HepG2 (cell line): ENCODE results near the gene ZMIZ1. TPM values are rescaled to one million over a fixed set of nuclear protein-coding genes. Genes with fewer than 3 reads are reported as not detected.
A peak's percentile ranks its signal among the peaks of the same experiment; 100 is the strongest.

Source experiments
- ATAC-seq: fragments of 200-7000 bp; cut with Tn5 transposase; 3 replicates; pipeline ENCODE4 v1.9.1; 2020; ENCODE audit warnings: mild to moderate bottlenecking, moderate library complexity
- BruUV-seq: library from RNA; stranded (reverse); fragments of 400-500 nt; replicated peaks from 2 replicates; lab custom pipeline; 2021; lab: Mats Ljungman, UMichigan
- CTCF ChIA-PET: fragments of 300-600 bp; formaldehyde crosslinking; extraction: SDS; loops from one replicate; lab custom pipeline; 2021; ENCODE audit warnings: low total read pairs, inconsistent platforms, low intra/inter-chr PET ratio; lab: Yijun Ruan, JAX
- POLR2A ChIA-PET: fragments of 350-600 bp; sonication (Branson Sonifier 250); formaldehyde crosslinking; loops from one replicate; lab custom pipeline; 2020; ENCODE audit warnings: antibody characterized with exemption, inconsistent platforms; lab: Yijun Ruan, JAX
- DNase-seq: peaks from one replicate; pipeline ENCODE4 v3.0.0-alpha.2; 2015; ENCODE audit warnings: low spot score
- FAIRE-seq: peaks from 3 replicates; lab custom pipeline; 2011; peaks lifted over from hg19 to GRCh38; lab: Jason Lieb, UNC
- H2AFZ ChIP-seq: one replicate; pipeline ENCODE4 v1.6.1; 2011; ENCODE audit warnings: low read length, inconsistent platforms
- H3K27ac ChIP-seq: fragments of 300-600 bp; 3 replicates; pipeline ENCODE4 v1.8.0; 2011; ENCODE audit warnings: mixed run types, mild to moderate bottlenecking, mixed read lengths, low read length, inconsistent platforms; ENCODE audit not compliant: insufficient read depth; ENCODE audit errors: extremely low read length
- H3K27me3 ChIP-seq, 2 experiments: fragments of 200-600 bp in 1 of 2; 2 replicates in 1 of 2; 3 replicates in 1 of 2; pipeline versions ENCODE4 v1.6.0 to v1.8.0; 2011; ENCODE audit warnings: low read length in 2 of 2, mild to moderate bottlenecking in 2 of 2, moderate library complexity in 2 of 2, inconsistent platforms in 1 of 2; ENCODE audit not compliant: insufficient read depth in 2 of 2, control insufficient read depth in 1 of 2
- H3K36me3 ChIP-seq, 2 experiments: fragments of 200-600 bp in 1 of 2; replicated peaks in 1 of 2; 2 replicates in 1 of 2; 3 replicates in 1 of 2; pipeline versions ENCODE4 v1.5.1 to v1.8.0; 2011; ENCODE audit warnings: low read length in 2 of 2, inconsistent platforms in 1 of 2; ENCODE audit not compliant: insufficient read depth in 2 of 2, control insufficient read depth in 1 of 2
- H3K4me1 ChIP-seq: 2 replicates; pipeline ENCODE4 v1.5.1; 2012; ENCODE audit warnings: low read length, inconsistent platforms; ENCODE audit not compliant: insufficient read depth
- H3K4me2 ChIP-seq: 2 replicates; pipeline ENCODE4 v1.6.0; 2011; ENCODE audit warnings: low read depth, low read length, inconsistent platforms
- H3K4me3 ChIP-seq, 3 experiments: fragments of 200-600 bp in 1 of 3; sonication (generic), shearing (Covaris generic) in 1 of 3; replicated peaks in 1 of 3; 2 replicates each; pipeline ENCODE4 v1.5.1; 2011 to 2016; ENCODE audit warnings: low read length in 3 of 3, inconsistent platforms in 2 of 3, low read depth in 2 of 3, mild to moderate bottlenecking in 2 of 3, control low read depth in 1 of 3, mixed read lengths in 1 of 3; ENCODE audit not compliant: insufficient read depth in 1 of 3
- H3K79me2 ChIP-seq: one replicate; pipeline ENCODE4 v1.6.1; 2011; ENCODE audit warnings: low read length, inconsistent platforms; ENCODE audit not compliant: insufficient read depth
- H3K9ac ChIP-seq: 2 replicates; pipeline ENCODE4 v1.6.0; 2011; ENCODE audit warnings: mild to moderate bottlenecking, low read depth, low read length, inconsistent platforms; ENCODE audit not compliant: insufficient read depth
- H3K9me3 ChIP-seq: 2 replicates; pipeline ENCODE4 v1.5.1; 2012; ENCODE audit warnings: mild to moderate bottlenecking, low read length
- H4K20me1 ChIP-seq: 2 replicates; pipeline ENCODE4 v1.6.0; 2011; ENCODE audit warnings: inconsistent platforms, mild to moderate bottlenecking, low read length, moderate library complexity; ENCODE audit not compliant: insufficient read depth
- KAT8 ChIP-seq: IDR thresholded peaks from 2 replicates; pipeline ENCODE4 v1.6.1; 2016; ENCODE audit warnings: missing genetic modification reagents, missing compliant biosample characterization
- MTF2 ChIP-seq: sonication (generic); formaldehyde crosslinking; IDR thresholded peaks from 2 replicates; pipeline ENCODE4 v1.5.0; 2020; ENCODE audit warnings: missing genetic modification reagents, borderline replicate concordance
- PTBP1 ChIP-seq: fragments of 200-400 bp; formaldehyde crosslinking; IDR thresholded peaks from 2 replicates; pipeline ENCODE4 v1.6.1; 2018; ENCODE audit warnings: low read length, low read depth; ENCODE audit not compliant: poor library complexity, severe bottlenecking
- ZNF441 ChIP-seq: sonication (generic); formaldehyde crosslinking; IDR thresholded peaks from 2 replicates; pipeline ENCODE4 v1.7.0; 2021; ENCODE audit warnings: missing genetic modification reagents, borderline replicate concordance
- WGBS: methylation state at CpG from one replicate; pipeline ENCODE4 v1.1.6; 2017; ENCODE audit warnings: low lambda C conversion rate; 5-methylcytosine and 5-hydroxymethylcytosine counted together
- in situ Hi-C: cut with HindIII; loops from 2 replicates; pipeline ENCODE4 v1.10.0; 2017; ENCODE audit warnings: low pct_unique_long_range_greater_than_20kb; ENCODE audit not compliant: extremely low pct_ligation_motif_present
- intact Hi-C: fragments of 100-400 bp; cut with micrococcal nuclease; formaldehyde crosslinking; loops from one replicate; pipeline ENCODE4 v1.10.0; 2022; ENCODE audit not compliant: unreplicated experiment
- polyA plus RNA-seq, 8 experiments: library from polyadenylated mRNA; depleted of rRNA in 3 of 8; stranded (reverse) in 7 of 8; unstranded in 1 of 8; fragments of >200 nt; fragmentation: Illumina TruSeq in 4 of 8; extraction: Trizol in 4 of 8; gene quantifications; 2 replicates each; pipeline versions ENCODE4 v1.2.1 to v1.2.3, GENCODE V29; 2011 to 2016; ENCODE audit warnings: low read depth in 4 of 8, missing spikeins in 1 of 8, mixed read lengths in 1 of 8; ENCODE audit not compliant: insufficient read depth in 1 of 8
- total RNA-seq, 5 experiments: library from RNA; depleted of rRNA; stranded (reverse); fragments of >200 nt; fragmentation: Illumina TruSeq; extraction: Trizol; gene quantifications; 2 replicates each; pipeline ENCODE4 v1.2.3, GENCODE V29; 2016; ENCODE audit warnings: low read depth in 1 of 5
- TF ChIP-seq, protein P1 (sequence below): sonication (generic); formaldehyde crosslinking; IDR thresholded peaks from 2 replicates; pipeline ENCODE4 v1.5.0; 2020; ENCODE audit warnings: missing genetic modification reagents
- TF ChIP-seq, protein P2 (sequence below): sonication (generic); formaldehyde crosslinking; IDR thresholded peaks from 2 replicates; pipeline ENCODE4 v1.5.1; 2020; ENCODE audit warnings: mild to moderate bottlenecking, moderate library complexity, missing genetic modification reagents

Gene ZMIZ1
- total and polyA plus RNA-seq, 2 of the 13 experiments (the other 11 are each of a cell fraction or from before 2014, with no cell fraction given) = 5.3 to 10.2 TPM

DNA sequence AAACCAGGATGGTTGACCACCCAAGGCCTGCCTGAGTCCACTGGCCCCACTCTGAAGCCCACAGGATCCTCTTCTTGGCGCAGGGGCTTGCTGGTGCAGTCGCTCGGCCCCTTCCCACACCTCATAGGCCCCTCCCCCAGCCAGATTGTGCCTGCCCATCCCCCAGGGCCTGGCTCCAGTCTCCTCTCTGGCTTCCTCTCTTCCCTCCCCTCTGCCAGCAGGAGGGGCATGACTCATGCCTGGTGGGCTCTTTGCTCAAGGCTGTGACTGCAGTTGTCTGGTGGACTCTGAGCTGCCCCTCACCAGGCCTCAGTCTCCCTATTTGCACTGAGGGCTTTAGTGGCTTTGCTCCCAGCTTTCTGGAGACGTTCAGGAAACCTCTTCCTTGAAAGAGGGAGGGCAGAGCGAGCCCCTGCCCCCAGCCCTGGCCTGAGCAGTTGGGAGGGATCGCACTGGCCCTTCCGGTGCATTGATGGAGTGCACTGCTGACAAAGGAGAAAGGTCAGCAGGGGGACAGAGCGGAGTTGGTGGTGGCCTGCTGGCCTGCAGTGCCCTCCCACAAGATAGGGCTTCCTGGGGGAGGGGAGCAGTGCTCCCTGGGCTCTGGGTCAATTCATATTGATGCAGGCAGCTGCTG, 60.7 kb downstream of the ZMIZ1 start (continued):
- TF ChIP-seq KAT8 (CRISPR knock-in tag) (peak; percentile 54; the same call in 1 of the 2 replicates), ZNF441 (peak; percentile 97), PTBP1 (no peak)
- TF ChIP-seq, protein P1, sequence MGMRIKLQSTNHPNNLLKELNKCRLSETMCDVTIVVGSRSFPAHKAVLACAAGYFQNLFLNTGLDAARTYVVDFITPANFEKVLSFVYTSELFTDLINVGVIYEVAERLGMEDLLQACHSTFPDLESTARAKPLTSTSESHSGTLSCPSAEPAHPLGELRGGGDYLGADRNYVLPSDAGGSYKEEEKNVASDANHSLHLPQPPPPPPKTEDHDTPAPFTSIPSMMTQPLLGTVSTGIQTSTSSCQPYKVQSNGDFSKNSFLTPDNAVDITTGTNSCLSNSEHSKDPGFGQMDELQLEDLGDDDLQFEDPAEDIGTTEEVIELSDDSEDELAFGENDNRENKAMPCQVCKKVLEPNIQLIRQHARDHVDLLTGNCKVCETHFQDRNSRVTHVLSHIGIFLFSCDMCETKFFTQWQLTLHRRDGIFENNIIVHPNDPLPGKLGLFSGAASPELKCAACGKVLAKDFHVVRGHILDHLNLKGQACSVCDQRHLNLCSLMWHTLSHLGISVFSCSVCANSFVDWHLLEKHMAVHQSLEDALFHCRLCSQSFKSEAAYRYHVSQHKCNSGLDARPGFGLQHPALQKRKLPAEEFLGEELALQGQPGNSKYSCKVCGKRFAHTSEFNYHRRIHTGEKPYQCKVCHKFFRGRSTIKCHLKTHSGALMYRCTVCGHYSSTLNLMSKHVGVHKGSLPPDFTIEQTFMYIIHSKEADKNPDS (CRISPR knock-in tag) = no peak
- TF ChIP-seq, all 625 proteins: peak for 90

- Histone ChIP-seq H3K36me3 (peaks cover 28 to 64% of the 10 kb centered on the region in 2 experiments), H3K4me1 (peaks cover 88% of the 10 kb centered on the region), H3K9ac (no peak overlapping the region), H4K20me1 (peaks cover 57% of the 10 kb centered on the region), H3K27ac (no peak overlapping the region), H3K9me3 (no peaks in the 10 kb centered on the region), H3K4me3 (no peak overlapping the region), H3K27me3 (no peaks in the 10 kb centered on the region), H2AFZ (no peak overlapping the region), H3K79me2 (peaks cover 37% of the 10 kb centered on the region), H3K4me2 (no peak overlapping the region)
- no peak for ATAC-seq
- CTCF ChIA-PET = no interaction called here
- FAIRE-seq = no peak
- POLR2A ChIA-PET = no interaction called here
- in situ Hi-C loops = no loop called here
- no TSS peak for BruUV-seq
- TF ChIP-seq, protein P2, sequence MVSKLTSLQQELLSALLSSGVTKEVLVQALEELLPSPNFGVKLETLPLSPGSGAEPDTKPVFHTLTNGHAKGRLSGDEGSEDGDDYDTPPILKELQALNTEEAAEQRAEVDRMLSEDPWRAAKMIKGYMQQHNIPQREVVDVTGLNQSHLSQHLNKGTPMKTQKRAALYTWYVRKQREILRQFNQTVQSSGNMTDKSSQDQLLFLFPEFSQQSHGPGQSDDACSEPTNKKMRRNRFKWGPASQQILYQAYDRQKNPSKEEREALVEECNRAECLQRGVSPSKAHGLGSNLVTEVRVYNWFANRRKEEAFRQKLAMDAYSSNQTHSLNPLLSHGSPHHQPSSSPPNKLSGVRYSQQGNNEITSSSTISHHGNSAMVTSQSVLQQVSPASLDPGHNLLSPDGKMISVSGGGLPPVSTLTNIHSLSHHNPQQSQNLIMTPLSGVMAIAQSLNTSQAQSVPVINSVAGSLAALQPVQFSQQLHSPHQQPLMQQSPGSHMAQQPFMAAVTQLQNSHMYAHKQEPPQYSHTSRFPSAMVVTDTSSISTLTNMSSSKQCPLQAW (CRISPR knock-in tag) = 0 out of 2 replicates have a peak, but pooled peaks have one; percentile 22
- TF ChIP-seq MTF2 (CRISPR knock-in tag) = no peak
- intact Hi-C loops = no loop called here
- 100% methylated on average over 1 of the region's 5 CpGs for WGBS
- no peak for DNase-seq
Measured at GRCh38 chr10:79130255-79130654, 61.5 kb downstream of the ZMIZ1 start.
